Measurements from ENCODE around the gene TMED1. TPM values are rescaled to one million over a fixed set of nuclear protein-coding genes. Genes with fewer than 3 reads are reported as not detected.

The TMED1 gene
- total RNA-seq, 1 donor from 2014 or later, result 57.3 TPM

DNA sequence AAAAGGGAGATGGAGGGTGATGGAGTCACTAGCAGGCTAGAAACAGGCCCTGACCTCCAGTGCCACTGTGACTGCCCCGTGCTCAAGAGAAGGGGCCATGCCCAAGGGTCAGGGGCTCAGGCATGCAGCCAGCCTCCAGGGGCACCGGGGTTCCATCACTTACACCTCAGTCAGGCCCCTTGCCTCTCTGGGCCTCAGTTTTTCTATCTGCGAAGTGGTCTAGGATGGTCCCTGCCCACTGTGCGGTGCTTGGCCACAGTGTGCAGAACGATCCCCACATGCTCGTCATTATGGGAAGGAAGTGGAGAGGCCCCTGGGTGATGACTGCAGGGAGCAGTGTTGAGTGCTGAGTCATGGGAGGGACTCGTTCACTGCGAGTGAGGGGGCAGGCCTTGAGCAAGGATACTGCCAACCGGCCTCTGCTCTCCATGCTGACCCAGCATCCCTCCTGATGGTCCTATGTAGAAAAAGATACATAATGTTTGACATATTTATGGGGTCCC, 23.1 kb downstream of the TMED1 start:
- DNase-seq (ENCODE audit: low read depth), result no peak
- no peak overlapping the region for H3K4me3 ChIP-seq (ENCODE audit: low read depth, low read length)
- no peak for TF ChIP-seq CTCF (conservative IDR thresholded peaks at IDR 0.05; ENCODE audit: low read depth, low read length)

DNA sequence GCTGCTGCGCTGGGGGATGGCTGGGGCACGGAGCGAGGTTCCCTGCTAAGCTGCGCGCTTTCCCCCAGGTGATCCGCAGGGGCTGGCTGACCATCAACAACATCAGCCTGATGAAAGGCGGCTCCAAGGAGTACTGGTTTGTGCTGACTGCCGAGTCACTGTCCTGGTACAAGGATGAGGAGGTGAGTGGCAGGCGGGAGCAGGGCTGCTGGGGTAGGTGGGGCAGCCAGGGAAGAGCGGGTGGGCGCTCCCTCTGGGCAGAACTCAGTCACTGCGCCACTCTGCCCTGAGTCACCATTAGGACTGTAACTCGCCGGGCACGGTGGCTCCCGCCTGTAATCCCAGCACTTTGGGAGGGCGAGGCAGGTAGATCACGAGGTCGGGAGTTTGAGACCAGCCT, 23.8 kb downstream of the TMED1 start:
- no peak overlapping the region for H3K4me3 ChIP-seq (ENCODE audit: low read depth, low read length)
- DNase-seq (ENCODE audit: low read depth), result no peak
- no peak for TF ChIP-seq CTCF (conservative IDR thresholded peaks at IDR 0.05; ENCODE audit: low read depth, low read length)

GRCh38 chr19:10811391-10812111, 24.5 kb downstream of the TMED1 start:
- TF ChIP-seq CTCF (conservative IDR thresholded peaks at IDR 0.05; ENCODE audit: low read depth, low read length), result no peak
- no peak for DNase-seq (ENCODE audit: low read depth)
- no peak overlapping the region for H3K4me3 ChIP-seq (ENCODE audit: low read depth, low read length)

- H3K4me3 ChIP-seq (ENCODE audit: low read depth, low read length), result no peak overlapping the region
- TF ChIP-seq CTCF (conservative IDR thresholded peaks at IDR 0.05; ENCODE audit: low read depth, low read length), result no peak
- no peak for DNase-seq (ENCODE audit: low read depth)
Measured at GRCh38 chr19:10809651-10810285, 26.2 kb downstream of the TMED1 start.

DNA sequence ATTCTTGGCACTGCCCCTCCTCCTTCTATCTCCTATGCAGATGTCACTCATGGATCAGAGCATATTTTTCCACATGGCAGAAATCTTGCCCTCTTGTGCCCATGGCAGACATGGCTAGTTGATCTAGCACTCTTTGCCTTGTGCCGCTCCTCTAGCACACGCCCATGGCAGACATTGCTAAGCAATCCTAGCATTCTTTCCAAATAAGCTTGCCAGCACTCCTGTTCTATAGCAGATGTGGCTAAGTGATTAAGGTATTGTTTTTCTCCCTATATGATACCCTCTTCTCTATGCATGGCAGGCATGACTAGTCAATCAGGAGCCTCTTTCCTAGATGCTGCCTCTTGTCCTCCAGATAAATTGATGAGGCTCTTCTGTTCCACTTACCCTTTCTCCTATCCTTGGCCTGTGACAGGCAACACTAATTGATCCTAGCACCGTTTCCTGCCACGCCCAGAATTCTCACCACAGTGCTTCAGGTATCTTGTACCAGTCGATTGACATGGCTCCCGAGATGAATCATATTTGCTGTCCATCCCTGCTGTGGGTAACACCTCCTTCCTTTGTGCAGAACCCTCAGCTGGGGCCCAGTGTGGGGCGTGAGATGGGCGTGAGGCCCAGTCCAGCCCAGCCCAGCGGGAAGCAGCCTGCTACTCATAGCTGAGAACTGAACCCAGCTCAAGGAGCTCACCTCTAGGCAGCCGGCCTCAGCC, 26.9 kb downstream of the TMED1 start:
- no peak overlapping the region for H3K4me3 ChIP-seq (ENCODE audit: low read depth, low read length)
- TF ChIP-seq CTCF (conservative IDR thresholded peaks at IDR 0.05; ENCODE audit: low read depth, low read length), result no peak
- no peak for DNase-seq (ENCODE audit: low read depth)

GRCh38 chr19:10805758-10806247, 30.2 kb downstream of the TMED1 start:
- H3K4me3 ChIP-seq (ENCODE audit: low read depth, low read length), result no peak overlapping the region
- TF ChIP-seq CTCF (conservative IDR thresholded peaks at IDR 0.05; ENCODE audit: low read depth, low read length), result no peak
- DNase-seq (ENCODE audit: low read depth), result no peak

All from epithelial cell of proximal tubule (primary cell).